OCI-M2 (cell line): ENCODE measurements around the gene KRT82.

Experiments
- DNase-seq: peaks from one replicate; lab custom pipeline; 2025; ENCODE audit not compliant: unreplicated experiment; lab: John Stamatoyannopoulos, UW

KRT82 gene

GRCh38 chr12:52387859-52388258 is 18.3 kb downstream of the KRT82 start:
- no peak for DNase-seq

- DNase-seq = no peak
Measured at GRCh38 chr12:52385226-52385702, 20.9 kb downstream of the KRT82 start, which contains the start of gene KRT84. Gene KRT84, minus strand, starts transcription at chr12:52385652. Its CDS starts 67 bp downstream, at chr12:52385585.

GRCh38 chr12:52383331-52383730 is 22.8 kb downstream of the KRT82 start:
- DNase-seq = no peak

- no peak for DNase-seq
Measured at GRCh38 chr12:52382854-52383253, 23.3 kb downstream of the KRT82 start.

GRCh38 chr12:52381206-52381605 is 24.9 kb downstream of the KRT82 start:
- DNase-seq = no peak

- DNase-seq = no peak
Measured at GRCh38 chr12:52380271-52380694, 25.9 kb downstream of the KRT82 start.

GRCh38 chr12:52379536-52379935 is 26.6 kb downstream of the KRT82 start:
- DNase-seq = no peak

GRCh38 chr12:52378091-52378490 is 28.0 kb downstream of the KRT82 start:
- DNase-seq = no peak

- DNase-seq = no peak
Measured at GRCh38 chr12:52377266-52377665, 28.9 kb downstream of the KRT82 start.

- DNase-seq = no peak
Measured at GRCh38 chr12:52372216-52373154, 33.6 kb downstream of the KRT82 start.

GRCh38 chr12:52371716-52372115 is 34.4 kb downstream of the KRT82 start:
- DNase-seq = no peak

- no peak for DNase-seq
Measured at GRCh38 chr12:52370926-52371608, 35.1 kb downstream of the KRT82 start.

GRCh38 chr12:52369809-52370208 is 36.3 kb downstream of the KRT82 start:
- no peak for DNase-seq

- no peak for DNase-seq
Measured at GRCh38 chr12:52369211-52369610, 36.9 kb downstream of the KRT82 start.

GRCh38 chr12:52368508-52368907 is 37.6 kb downstream of the KRT82 start:
- DNase-seq = no peak

GRCh38 chr12:52367876-52368275 is 38.3 kb downstream of the KRT82 start:
- DNase-seq = no peak

- DNase-seq = no peak
Measured at GRCh38 chr12:52366738-52367485, 39.2 kb downstream of the KRT82 start, which contains the start of gene KRT85. Gene KRT85, minus strand, starts transcription at chr12:52367481. Its CDS starts 76 bp downstream, at chr12:52367405.

GRCh38 chr12:52364901-52365489 is 41.1 kb downstream of the KRT82 start:
- DNase-seq = no peak

GRCh38 chr12:52364061-52364460 is 42.1 kb downstream of the KRT82 start:
- no peak for DNase-seq

- no peak for DNase-seq
Measured at GRCh38 chr12:52363111-52363679, 42.9 kb downstream of the KRT82 start.
